H1 (cell line): ENCODE measurements around the gene DCTPP1. TPM values are rescaled to one million over a fixed set of nuclear protein-coding genes. Genes with fewer than 3 reads are reported as not detected.

ENCODE experiments used
- CTCF ChIA-PET: fragments of 300-600 bp; sonication (Branson Sonifier 250); formaldehyde crosslinking; loops from one replicate; lab custom pipeline; 2021; ENCODE audit not compliant: partially characterized antibody; lab: Charles Lee
- POLR2A ChIA-PET: fragments of 300-600 bp; sonication (Branson Sonifier 250); formaldehyde crosslinking; loops from one replicate; lab custom pipeline; 2021; ENCODE audit warnings: inconsistent platforms; ENCODE audit not compliant: partially characterized antibody; lab: Charles Lee
- DNase-seq, 2 experiments: peaks; one replicate each; pipeline versions ENCODE4 v3.0.0 to v3.0.0-alpha.2; 2010 to 2022; ENCODE audit warnings: low spot score in 2 of 2, low read depth in 1 of 2, mixed read lengths in 1 of 2
- FAIRE-seq: peaks from 2 replicates; lab custom pipeline; 2011; peaks lifted over from hg19 to GRCh38; lab: Jason Lieb, UNC
- H2AFZ ChIP-seq: 2 replicates; pipeline ENCODE4 v1.8.1; 2012; ENCODE audit warnings: low read length, inconsistent platforms
- H2AK5ac ChIP-seq: 2 replicates; pipeline ENCODE4 v1.6.1; 2013; ENCODE audit warnings: low read depth, low read length
- H2BK120ac ChIP-seq: replicated peaks from 2 replicates; pipeline ENCODE3; 2013; ENCODE audit warnings: low read depth, low read length, inconsistent platforms
- H2BK12ac ChIP-seq: 2 replicates; pipeline ENCODE4 v1.6.1; 2013; ENCODE audit warnings: low read depth, low read length
- H2BK15ac ChIP-seq: 2 replicates; pipeline ENCODE4 v1.6.1; 2013; ENCODE audit warnings: low read length
- H2BK20ac ChIP-seq: 2 replicates; pipeline ENCODE4 v1.6.1; 2013; ENCODE audit warnings: low read length
- H2BK5ac ChIP-seq: 2 replicates; pipeline ENCODE4 v1.6.1; 2013; ENCODE audit warnings: low read depth, low read length
- H3K14ac ChIP-seq: 2 replicates; pipeline ENCODE4 v1.6.1; 2013; ENCODE audit warnings: inconsistent platforms; ENCODE audit not compliant: insufficient read length
- H3K18ac ChIP-seq: 2 replicates; pipeline ENCODE4 v1.6.1; 2013; ENCODE audit warnings: low read length; ENCODE audit errors: extremely low read depth
- H3K23ac ChIP-seq: 2 replicates; pipeline ENCODE4 v1.6.1; 2013; ENCODE audit warnings: inconsistent platforms; ENCODE audit not compliant: insufficient read length
- H3K23me2 ChIP-seq: 2 replicates; pipeline ENCODE4 v1.6.1; 2013; ENCODE audit warnings: low read depth, low read length
- H3K27ac ChIP-seq: 2 replicates; pipeline ENCODE4 v1.6.1; 2011; ENCODE audit warnings: low read depth, low read length, inconsistent platforms
- H3K27me3 ChIP-seq, 4 experiments: replicated peaks in 1 of 4; 1 replicate in 1 of 4; 2 replicates in 3 of 4; pipeline versions ENCODE4 v1.6.1 to v1.8.1; 2011 to 2013; ENCODE audit warnings: low read length in 3 of 4, mild to moderate bottlenecking in 3 of 4, inconsistent platforms in 2 of 4, mixed read lengths in 2 of 4, moderate library complexity in 1 of 4; ENCODE audit not compliant: control insufficient read depth in 3 of 4, insufficient read depth in 3 of 4; ENCODE audit errors: extremely low read depth in 1 of 4
- H3K36me3 ChIP-seq, 4 experiments: 2 replicates each; pipeline versions ENCODE4 v1.6.1 to v1.8.1; 2011 to 2013; ENCODE audit warnings: mild to moderate bottlenecking in 4 of 4, low read length in 3 of 4, moderate library complexity in 2 of 4, control low read depth in 1 of 4, inconsistent platforms in 1 of 4; ENCODE audit not compliant: insufficient read depth in 4 of 4, control insufficient read depth in 2 of 4
- H3K4ac ChIP-seq: replicated peaks from 2 replicates; pipeline ENCODE3; 2013; ENCODE audit warnings: low read length, low read depth, mixed read lengths, inconsistent platforms; ENCODE audit not compliant: insufficient read length
- H3K4me1 ChIP-seq, 4 experiments: replicated peaks in 1 of 4; 1 replicate in 1 of 4; 2 replicates in 3 of 4; pipeline versions ENCODE4 v1.6.1 to v1.8.1; 2011 to 2013; ENCODE audit warnings: low read length in 3 of 4, inconsistent platforms in 2 of 4, mixed read lengths in 1 of 4; ENCODE audit not compliant: insufficient read depth in 4 of 4, control insufficient read depth in 3 of 4
- H3K4me2 ChIP-seq, 2 experiments: 2 replicates each; pipeline versions ENCODE4 v1.6.1 to v1.8.1; 2011 to 2013; ENCODE audit warnings: low read depth in 2 of 2, low read length in 2 of 2, control low read depth in 1 of 2, inconsistent platforms in 1 of 2, mild to moderate bottlenecking in 1 of 2; ENCODE audit not compliant: insufficient read depth in 1 of 2
- H3K4me3 ChIP-seq, 4 experiments: fragments of 200-600, 300-600 bp in 1 of 4; sonication (generic), shearing (Covaris generic), sonication (Bioruptor Twin) in 1 of 4; 2 replicates each; pipeline versions ENCODE4 v1.5.1 to v1.8.1; 2011 to 2016; ENCODE audit warnings: low read length in 4 of 4, low read depth in 3 of 4, control low read depth in 2 of 4, inconsistent platforms in 2 of 4, mild to moderate bottlenecking in 2 of 4, mixed read lengths in 1 of 4, moderate library complexity in 1 of 4; ENCODE audit not compliant: insufficient read depth in 2 of 4; ENCODE audit errors: extremely low read depth in 1 of 4
- H3K56ac ChIP-seq: replicated peaks from 2 replicates; pipeline ENCODE3; 2013; ENCODE audit warnings: low read depth, mild to moderate bottlenecking, mixed read lengths, low read length, inconsistent platforms; ENCODE audit not compliant: insufficient read length
- H3K79me1 ChIP-seq: 2 replicates; pipeline ENCODE4 v1.6.1; 2013; ENCODE audit warnings: low read depth, low read length, control low read depth
- H3K79me2 ChIP-seq, 2 experiments: 2 replicates each; pipeline versions ENCODE4 v1.6.1 to v1.8.1; 2012 to 2013; ENCODE audit warnings: low read length in 2 of 2, mild to moderate bottlenecking in 2 of 2, inconsistent platforms in 1 of 2; ENCODE audit not compliant: insufficient read depth in 2 of 2, control insufficient read depth in 1 of 2
- H3K9ac ChIP-seq, 4 experiments: replicated peaks in 1 of 4; 1 replicate in 1 of 4; 2 replicates in 3 of 4; pipeline versions ENCODE4 v1.6.1 to v1.8.1; 2011 to 2013; ENCODE audit warnings: low read depth in 3 of 4, low read length in 3 of 4, control low read depth in 2 of 4, mild to moderate bottlenecking in 2 of 4, moderate library complexity in 2 of 4, inconsistent platforms in 1 of 4; ENCODE audit errors: extremely low read depth in 1 of 4
- H3K9me3 ChIP-seq, 2 experiments: 2 replicates each; pipeline versions ENCODE4 v1.6.1 to v1.8.1; 2012 to 2013; ENCODE audit warnings: mild to moderate bottlenecking in 2 of 2, moderate library complexity in 2 of 2, control low read depth in 1 of 2, inconsistent platforms in 1 of 2, low read depth in 1 of 2, low read length in 1 of 2, mixed read lengths in 1 of 2; ENCODE audit not compliant: insufficient read depth in 2 of 2
- H4K20me1 ChIP-seq, 2 experiments: replicated peaks in 1 of 2; 2 replicates each; pipeline versions ENCODE3 to v1.8.1; 2011 to 2013; ENCODE audit warnings: inconsistent platforms in 2 of 2, low read length in 2 of 2, mild to moderate bottlenecking in 1 of 2; ENCODE audit not compliant: insufficient read depth in 2 of 2, control insufficient read depth in 1 of 2
- H4K5ac ChIP-seq: 2 replicates; pipeline ENCODE4 v1.6.1; 2013; ENCODE audit warnings: low read length, low read depth, mixed read lengths, inconsistent platforms; ENCODE audit not compliant: insufficient read length
- H4K8ac ChIP-seq: 2 replicates; pipeline ENCODE4 v1.8.0; 2013; ENCODE audit warnings: mild to moderate bottlenecking, moderate library complexity, low read length, inconsistent platforms; ENCODE audit not compliant: insufficient read depth; ENCODE audit errors: extremely low read depth
- H4K91ac ChIP-seq: replicated peaks from 2 replicates; pipeline ENCODE3; 2013; ENCODE audit warnings: low read length, mixed read lengths, inconsistent platforms; ENCODE audit not compliant: insufficient read length
- CEBPB ChIP-seq: IDR thresholded peaks from 2 replicates; pipeline ENCODE4 v1.6.1; 2012; ENCODE audit warnings: low read depth, low read length
- CTCF ChIP-seq, 3 experiments: IDR thresholded peaks; 1 replicate in 2 of 3; 2 replicates in 1 of 3; pipeline versions ENCODE4 v1.5.1 to v1.6.1; 2011; ENCODE audit warnings: low read length in 3 of 3, mild to moderate bottlenecking in 3 of 3, inconsistent platforms in 2 of 3, low read depth in 1 of 3, moderate library complexity in 1 of 3; ENCODE audit not compliant: insufficient read depth in 1 of 3; ENCODE audit errors: control extremely low read depth in 1 of 3
- SIN3A ChIP-seq, 2 experiments: IDR thresholded peaks in 1 of 2; conservative IDR thresholded peaks in 1 of 2; 2 replicates each; pipeline ENCODE4 v1.6.1; 2011 to 2012; ENCODE audit warnings: low read length in 2 of 2, improper control_type of control experiment in 1 of 2, low read depth in 1 of 2, mild to moderate bottlenecking in 1 of 2
- SIRT6 ChIP-seq: IDR thresholded peaks from one replicate; pipeline ENCODE4 v1.7.1; 2012; ENCODE audit warnings: low read length, inconsistent platforms
- SRF ChIP-seq: IDR thresholded peaks from 2 replicates; pipeline ENCODE4 v1.6.1; 2011; ENCODE audit warnings: mild to moderate bottlenecking, low read depth, low read length, moderate library complexity
- WGBS, 2 experiments: shearing (Covaris generic) in 1 of 2; methylation state at CpG; one replicate each; pipeline versions ENCODE4 v1.1.6 to v1.1.7; 2013 to 2015; ENCODE audit warnings: low lambda C conversion rate in 2 of 2, mixed read lengths in 2 of 2, inconsistent platforms in 1 of 2, low coverage in 1 of 2, missing lambda C conversion rate in 1 of 2; ENCODE audit not compliant: insufficient replicate concordance in 2 of 2, insufficient coverage in 1 of 2, insufficient read length in 1 of 2; ENCODE audit errors: extremely low coverage in 1 of 2, missing lambda C conversion rate in 1 of 2; 5-methylcytosine and 5-hydroxymethylcytosine counted together
- polyA plus RNA-seq, 7 experiments: library from polyadenylated mRNA; depleted of rRNA in 3 of 7; stranded (reverse) in 5 of 7; unstranded in 2 of 7; fragments of >200 nt in 5 of 7; fragments of 200-250 nt in 2 of 7; gene quantifications; 1 replicate in 5 of 7; 2 replicates in 1 of 7; 4 replicates in 1 of 7; pipeline versions ENCODE4 v1.2.1 to v1.2.3, GENCODE V29; 2011 to 2013; ENCODE audit warnings: missing spikeins in 2 of 7, mixed read lengths in 2 of 7
- total RNA-seq: library from RNA; stranded (reverse); fragmentation: NEBNext Ultra II Directional; extraction: Animal tissue kit (Norgen Biotek cat#: 25700); gene quantifications from 2 replicates; pipeline ENCODE4 v1.2.1, GENCODE V29; 2021
- TF ChIP-seq, protein P1 (sequence below): IDR thresholded peaks from 2 replicates; pipeline ENCODE4 v1.6.1; 2012; ENCODE audit warnings: inconsistent platforms

Gene DCTPP1
- total and polyA plus RNA-seq, 2 of the 8 experiments (the other 6 are each of a cell fraction or from before 2014, with no cell fraction given) = 94.5 to 103 TPM

DNA sequence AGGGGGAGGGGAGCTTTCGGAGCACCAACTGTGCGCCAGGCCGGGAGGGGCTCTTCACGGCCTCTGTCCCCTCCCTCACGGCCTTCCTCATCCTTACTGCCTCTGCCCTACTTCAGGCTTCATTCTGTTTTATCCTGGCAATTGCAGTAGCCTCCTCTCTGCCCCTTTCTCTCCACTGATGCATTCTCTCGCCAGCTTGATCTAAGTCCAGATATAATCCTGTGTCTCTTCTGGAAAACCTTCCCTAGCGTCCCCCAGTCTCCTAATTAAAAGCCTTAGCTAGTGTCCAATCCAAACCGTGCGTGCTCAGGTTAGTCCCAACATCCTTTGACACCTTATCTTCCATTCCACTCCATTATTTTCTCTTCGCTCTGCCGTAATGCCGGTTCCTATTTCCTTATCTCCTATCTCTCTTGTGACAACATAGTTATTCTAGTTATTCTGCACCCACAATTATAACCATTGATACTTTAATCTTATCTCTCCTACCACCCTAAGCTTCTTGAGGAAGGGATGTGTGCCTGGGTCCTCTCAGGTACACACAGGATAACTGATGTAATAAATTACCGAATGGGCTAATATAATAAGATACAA lies 33.7 kb downstream of the DCTPP1 start:
- Histone ChIP-seq H3K79me1 (no peaks in the 10 kb centered on the region; the same call in 1 of the 2 replicates), H3K56ac (peak overlapping the region; percentile 77), H4K8ac (peak overlapping the region; percentile 85; the same call in 1 of the 2 replicates), H4K91ac (peak overlapping the region; percentile 88), H3K9ac (peak overlapping the region; percentile 89 to 98 (median 90)), H3K36me3 (peaks cover 4 to 21% (median 14%) of the 10 kb centered on the region in 4 experiments; a peak in 6 of 8 replicates), H3K23me2 (peaks cover 11% of the 10 kb centered on the region; the same call in 1 of the 2 replicates), H2BK120ac (no peak overlapping the region), H4K5ac (peak overlapping the region; percentile 33), H3K14ac (no peak overlapping the region), H3K18ac (peak overlapping the region; percentile 60; the same call in 1 of the 2 replicates), H3K9me3 (no peaks in the 10 kb centered on the region), H3K4me1 (peaks cover 0 to 15% (median 9%) of the 10 kb centered on the region in 4 experiments; a peak in 6 of 7 replicates), H3K4ac (peak overlapping the region; percentile 45), H2AFZ (no peak overlapping the region), H2AK5ac (peak overlapping the region; percentile 65; the same call in 1 of the 2 replicates), H3K23ac (no peak overlapping the region), H3K27ac (peak overlapping the region; percentile 88; the same call in 1 of the 2 replicates), H2BK5ac (peak overlapping the region; percentile 75; the same call in 1 of the 2 replicates), H3K4me2 (peak overlapping the region; percentile 93 to 94), H3K27me3 (no peaks in the 10 kb centered on the region), H3K79me2 (peaks cover 5 to 21% of the 10 kb centered on the region in 2 experiments; a peak in 2 of 4 replicates), H3K4me3 (peak overlapping the region; percentile 72 to 98 (median 92)), H2BK12ac (no peak overlapping the region), H2BK15ac (no peak overlapping the region), H4K20me1 (peaks cover 12 to 17% of the 10 kb centered on the region in 2 experiments), H2BK20ac (no peak overlapping the region)
- ChIA-PET CTCF (interaction anchor here (0.6 to 2.4 kb wide), 16 partner anchors 11 to 220 kb away, joined by 3 to 20 read pairs (median 5); partner anchors contain the start of gene ZNF771), POLR2A (interaction anchor here (0.6 to 12.6 kb wide), 16 partner anchors 11 to 299 kb away, joined by 3 to 151 read pairs (median 5); partner anchors contain the start of genes CD2BP2, DCTPP1, MYL11 and SEPTIN1)
- no peak for DNase-seq
- FAIRE-seq = no peak
- WGBS, 2 experiments = 33% methylated on average over 10 of the region's 13 CpGs; no CpG with 5 or more reads in 1 of the 2 experiments
- TF ChIP-seq, protein P1, sequence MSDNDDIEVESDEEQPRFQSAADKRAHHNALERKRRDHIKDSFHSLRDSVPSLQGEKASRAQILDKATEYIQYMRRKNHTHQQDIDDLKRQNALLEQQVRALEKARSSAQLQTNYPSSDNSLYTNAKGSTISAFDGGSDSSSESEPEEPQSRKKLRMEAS = no peak
- TF ChIP-seq CEBPB = no peak
- TF ChIP-seq SIRT6 = no peak
- 0 out of 4 replicates have a peak, but pooled peaks of 1 of the 2 experiments have one; percentile 11 for TF ChIP-seq SIN3A (conservative IDR thresholded peaks at IDR 0.05 in 1 of 2, IDR thresholded peaks at IDR 0.05 in 1 of 2; ENCODE audit: low read depth in 1 of 2, low read length in 2 of 2)
- TF ChIP-seq CTCF (IDR thresholded peaks at IDR 0.05; ENCODE audit: control extremely low read depth in 1 of 3, insufficient read depth in 1 of 3, low read depth in 1 of 3, low read length in 3 of 3) = no peak
- TF ChIP-seq SRF = no peak
